B cell (primary cell): ENCODE results near the gene GIMAP8. TPM values are rescaled to one million over a fixed set of nuclear protein-coding genes. Genes with fewer than 3 reads are reported as not detected.

Experiments
- ATAC-seq: fragments of 200-7000 bp; cut with Tn5 transposase; one replicate; pipeline ENCODE4 v1.10.0; 2021; ENCODE audit warnings: low read depth, mild to moderate bottlenecking, moderate number of reproducible peaks, moderate library complexity
- CTCF ChIA-PET: fragments of 350-600 bp; sonication (Branson Sonifier 250); formaldehyde crosslinking; loops from one replicate; lab custom pipeline; 2021; ENCODE audit warnings: antibody characterized with exemption, inconsistent platforms; lab: Charles Lee
- POLR2A ChIA-PET: fragments of 350-600 bp; sonication (Branson Sonifier 250); formaldehyde crosslinking; loops from one replicate; lab custom pipeline; 2021; ENCODE audit warnings: antibody characterized with exemption; lab: Charles Lee
- DNase-seq: peaks from one replicate; pipeline ENCODE4 v3.0.0; 2013
- H2AFZ ChIP-seq: 2 replicates; pipeline ENCODE4 v1.6.1; 2012; ENCODE audit warnings: mild to moderate bottlenecking, low read depth, low read length; ENCODE audit not compliant: insufficient read depth, poor library complexity, severe bottlenecking
- H3K27ac ChIP-seq, 2 donors: 1 replicate in 1 of 2; 2 replicates in 1 of 2; pipeline ENCODE4 v1.5.1; 2012 to 2013; ENCODE audit warnings: low read length in 2 of 2, mild to moderate bottlenecking in 2 of 2, moderate library complexity in 1 of 2
- H3K27me3 ChIP-seq, 4 experiments: fragments of 200-600 bp in 1 of 4; sonication (generic) in 1 of 4; replicated peaks in 1 of 4; 1 replicate in 2 of 4; 2 replicates in 2 of 4; pipeline versions ENCODE4 v1.6.1 to v1.7.0; 2013 to 2016; ENCODE audit warnings: low read length in 3 of 4, mild to moderate bottlenecking in 2 of 4, mixed read lengths in 1 of 4, moderate library complexity in 1 of 4; ENCODE audit not compliant: insufficient read depth in 4 of 4, control insufficient read depth in 3 of 4; ENCODE audit errors: control extremely low read depth in 1 of 4
- H3K36me3 ChIP-seq, 2 experiments: replicated peaks in 1 of 2; 1 replicate in 1 of 2; 2 replicates in 1 of 2; pipeline versions ENCODE4 v1.6.1 to v1.7.1; 2013; ENCODE audit warnings: low read length in 1 of 2; ENCODE audit not compliant: insufficient read depth in 2 of 2, control insufficient read depth in 1 of 2; ENCODE audit errors: control extremely low read depth in 1 of 2, extremely low read depth in 1 of 2
- H3K4me1 ChIP-seq, 2 donors: fragments of 200-600 bp in 1 of 2; sonication (generic) in 1 of 2; 1 replicate in 1 of 2; 2 replicates in 1 of 2; pipeline versions ENCODE4 v1.5.1 to v1.6.1; 2013 to 2017; ENCODE audit warnings: low read length in 2 of 2; ENCODE audit not compliant: control insufficient read depth in 2 of 2, insufficient read depth in 2 of 2
- H3K4me2 ChIP-seq: replicated peaks from 2 replicates; pipeline ENCODE3; 2012; ENCODE audit warnings: mild to moderate bottlenecking, low read depth, low read length; ENCODE audit not compliant: poor library complexity, severe bottlenecking
- H3K4me3 ChIP-seq, 5 experiments: fragments of 200-600 bp in 1 of 5; sonication (generic) in 1 of 5; 1 replicate in 3 of 5; 2 replicates in 2 of 5; pipeline versions ENCODE4 v1.5.1 to v1.7.0; 2011 to 2016; ENCODE audit warnings: low read length in 4 of 5, mild to moderate bottlenecking in 4 of 5, low read depth in 2 of 5, control low read depth in 1 of 5, moderate library complexity in 1 of 5; ENCODE audit not compliant: insufficient read depth in 1 of 5; ENCODE audit errors: control extremely low read depth in 1 of 5, extremely low read depth in 1 of 5
- H3K79me2 ChIP-seq: fragments of 200-600 bp; sonication (generic); one replicate; pipeline ENCODE4 v1.6.0; 2016; ENCODE audit warnings: low read length; ENCODE audit not compliant: control insufficient read depth, insufficient read depth
- H3K9ac ChIP-seq: fragments of 200-600 bp; sonication (generic); 2 replicates; pipeline ENCODE4 v1.6.1; 2017; ENCODE audit warnings: mild to moderate bottlenecking, low read length, moderate library complexity
- H3K9me3 ChIP-seq, 3 donors: one replicate each; pipeline versions ENCODE4 v1.6.1 to v1.7.1; 2013; ENCODE audit warnings: low read length in 2 of 3; ENCODE audit not compliant: control insufficient read depth in 2 of 3, insufficient read depth in 1 of 3; ENCODE audit errors: control extremely low read depth in 1 of 3
- H4K20me1 ChIP-seq: 2 replicates; pipeline ENCODE4 v1.6.0; 2012; ENCODE audit warnings: mild to moderate bottlenecking, low read length; ENCODE audit not compliant: insufficient read depth, control insufficient read depth, poor library complexity, severe bottlenecking
- H3K27ac Mint-ChIP-seq: one replicate; pipeline ENCODE4 v1.8.0; 2021; ENCODE audit warnings: mixed read lengths
- H3K27me3 Mint-ChIP-seq: one replicate; pipeline ENCODE4 v1.8.0; 2021; ENCODE audit warnings: mixed read lengths
- H3K4me1 Mint-ChIP-seq: one replicate; pipeline ENCODE4 v1.8.0; 2021; ENCODE audit warnings: mixed read lengths
- H3K4me3 Mint-ChIP-seq: one replicate; pipeline ENCODE4 v1.8.0; 2021; ENCODE audit warnings: mixed read lengths
- H3K9me3 Mint-ChIP-seq: one replicate; pipeline ENCODE4 v1.8.0; 2022; ENCODE audit warnings: mixed read lengths; ENCODE audit not compliant: insufficient read depth
- CTCF ChIP-seq: fragments of 200-600 bp; IDR thresholded peaks from one replicate; pipeline ENCODE4 v1.8.0; 2022; ENCODE audit warnings: antibody characterized with exemption, mild to moderate bottlenecking
- EZH2 ChIP-seq: IDR thresholded peaks from 2 replicates; pipeline ENCODE4 v1.6.1; 2012; ENCODE audit warnings: borderline replicate concordance, low read depth, mild to moderate bottlenecking, moderate library complexity, low read length; ENCODE audit not compliant: insufficient read depth, poor library complexity, severe bottlenecking
- WGBS: methylation state at CpG from one replicate; pipeline ENCODE4 v1.1.5; 2013; ENCODE audit warnings: missing lambda C conversion rate; ENCODE audit not compliant: insufficient coverage; 5-methylcytosine and 5-hydroxymethylcytosine counted together
- intact Hi-C: fragments of 100-400 bp; cut with micrococcal nuclease; formaldehyde crosslinking; loops from one replicate; pipeline ENCODE4 v1.10.0; 2022
- polyA plus RNA-seq: library from polyadenylated mRNA; depleted of rRNA; stranded (reverse); fragments of >200 nt; gene quantifications from 2 replicates; pipeline ENCODE4 v1.2.3, GENCODE V29; 2012
- total RNA-seq, 2 donors: library from RNA; stranded (reverse); fragments of 120-200 nt in 1 of 2; gene quantifications; 1 replicate in 1 of 2; 2 replicates in 1 of 2; pipeline versions ENCODE4 v1.2.3 to v1.2.4, GENCODE V29; 2013 to 2022

The GIMAP8 gene
- total and polyA plus RNA-seq, 2 donors (not counting 1 experiment from before 2014, with no cell fraction given) = 0.34 to 0.47 TPM

DNA sequence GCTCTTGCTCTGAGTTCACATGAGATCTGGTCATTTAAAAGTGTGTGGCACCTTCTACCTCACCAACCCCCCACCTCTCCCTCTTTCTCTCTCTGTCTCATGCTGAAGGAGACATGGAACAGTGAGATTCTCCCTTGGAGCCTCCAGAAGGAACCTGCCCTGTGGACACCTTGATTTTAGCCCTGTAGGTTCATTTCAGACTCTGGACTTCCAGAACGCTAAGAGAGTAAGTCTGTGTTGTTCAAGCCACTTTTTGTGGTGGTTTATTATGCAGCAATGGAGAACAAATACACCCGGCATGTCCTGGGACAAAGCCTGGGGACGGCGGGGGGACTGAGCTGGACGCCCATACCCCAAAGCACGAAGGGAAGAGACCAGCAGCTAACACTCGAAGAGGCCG, 20.7 kb upstream of the GIMAP8 start:
- Mint-ChIP-seq H3K4me1 (peaks cover 37% of the 10 kb centered on the region), H3K27ac (no peak overlapping the region), H3K9me3 (no peaks in the 10 kb centered on the region), H3K27me3 (peaks cover 13% of the 10 kb centered on the region), H3K4me3 (no peak overlapping the region)
- Histone ChIP-seq H3K27me3 (peaks cover 0 to 14% (median 6%) of the 10 kb centered on the region in 4 experiments), H4K20me1 (no peaks in the 10 kb centered on the region), H3K36me3 (no peaks in the 10 kb centered on the region), H3K4me2 (no peak overlapping the region), H3K4me1 (peaks cover 29 to 30% of the 10 kb centered on the region in 2 donors), H3K9ac (no peak overlapping the region), H3K27ac (no peak overlapping the region), H2AFZ (no peak overlapping the region), H3K9me3 (no peaks in the 10 kb centered on the region), H3K4me3 (no peak overlapping the region), H3K79me2 (no peaks in the 10 kb centered on the region)
- ChIA-PET POLR2A (interaction anchor here (1.2 kb wide), 1 partner anchor 23 kb away, joined by 3 read pairs; no protein-coding TSS in a partner anchor), CTCF (interaction anchor here (1.3 to 2.1 kb wide), 2 partner anchors 23 to 588 kb away, joined by 3 to 4 read pairs; no protein-coding TSS in a partner anchor)
- TF ChIP-seq CTCF (no peak), EZH2 (no peak)
- ATAC-seq = no peak
- intact Hi-C loops = loop anchor here (10.0 kb wide), 1 partner anchor 925 kb away; no protein-coding TSS in a partner anchor
- WGBS = 94% methylated on average over 7 of the region's 8 CpGs
- no peak for DNase-seq

DNA sequence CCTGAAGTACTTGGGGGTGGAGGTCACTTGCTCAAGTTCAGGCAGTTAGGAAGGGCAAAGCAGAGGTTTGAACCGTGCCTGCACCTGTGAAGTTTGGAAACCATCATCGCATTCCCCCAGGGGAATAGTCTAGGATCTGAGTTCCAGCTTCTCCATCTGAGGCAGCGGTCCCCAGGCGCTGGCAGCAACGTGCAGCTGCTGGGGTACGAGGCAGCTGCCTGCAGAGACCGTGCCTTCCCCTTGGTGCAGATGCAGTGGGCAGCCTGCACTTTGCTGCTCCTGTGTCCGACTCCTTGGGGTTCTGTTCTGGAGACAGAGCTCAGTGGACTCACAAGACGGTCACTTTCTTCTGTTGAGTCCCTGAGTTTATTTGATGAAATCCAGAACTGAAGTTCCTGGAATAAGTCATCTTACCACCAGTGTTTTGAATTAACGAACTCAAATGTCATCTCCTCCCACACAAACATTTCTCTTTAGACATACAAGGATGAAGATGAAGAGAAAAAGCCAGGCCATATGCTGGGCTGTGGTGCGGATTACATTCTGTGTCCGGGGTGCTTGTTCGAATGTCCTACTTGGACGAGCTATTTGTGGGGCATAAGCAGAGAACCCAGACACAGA, 19.9 kb upstream of the GIMAP8 start:
- H3K36me3 ChIP-seq = no peaks in the 10 kb centered on the region
- peaks cover 46% of the 10 kb centered on the region for H3K4me1 Mint-ChIP-seq
- H3K27me3 Mint-ChIP-seq = peaks cover 13% of the 10 kb centered on the region
- 48% methylated on average over 11 of the region's 14 CpGs for WGBS
- no peak overlapping the region for H3K4me3 Mint-ChIP-seq
- CTCF ChIA-PET = interaction anchor here (0.9 to 2.1 kb wide), 4 partner anchors 9 to 587 kb away, joined by 3 to 4 read pairs (median 4); no protein-coding TSS in a partner anchor
- no peaks in the 10 kb centered on the region for H3K79me2 ChIP-seq
- peaks cover 0 to 14% (median 6%) of the 10 kb centered on the region in 4 experiments for H3K27me3 ChIP-seq
- no peak overlapping the region for H2AFZ ChIP-seq
- no peak overlapping the region for H3K9ac ChIP-seq
- no peak overlapping the region for H3K4me3 ChIP-seq
- peaks cover 0 to 4% (median 0%) of the 10 kb centered on the region in 3 donors for H3K9me3 ChIP-seq
- no peak overlapping the region for H3K27ac Mint-ChIP-seq
- intact Hi-C loops = loop anchor here (10.0 kb wide), 1 partner anchor 924 kb away; no protein-coding TSS in a partner anchor
- peaks cover 38% of the 10 kb centered on the region in 2 donors for H3K4me1 ChIP-seq
- TF ChIP-seq CTCF (no peak), EZH2 (no peak)
- H3K9me3 Mint-ChIP-seq = no peaks in the 10 kb centered on the region
- H3K4me2 ChIP-seq = no peak overlapping the region
- ATAC-seq = no peak
- POLR2A ChIA-PET = no interaction called here
- H4K20me1 ChIP-seq = no peaks in the 10 kb centered on the region
- H3K27ac ChIP-seq = no peak overlapping the region
- DNase-seq = no peak
